HCT116 (cell line): Measurements from ENCODE around the gene C3orf22.

Source experiments
- CBX3 ChIP-seq: IDR thresholded peaks from 2 replicates; pipeline ENCODE4 v1.6.1; 2012; ENCODE audit warnings: low read depth
- CTCF ChIP-seq, 3 experiments: fragments of 200-600 bp in 1 of 3; sonication (generic) in 1 of 3; IDR thresholded peaks in 2 of 3; conservative IDR thresholded peaks in 1 of 3; 2 replicates each; pipeline ENCODE4 v1.5.1; 2012 to 2017; ENCODE audit warnings: low read depth in 2 of 3, low read length in 2 of 3, antibody characterized with exemption in 1 of 3, borderline replicate concordance in 1 of 3, control low read depth in 1 of 3, mild to moderate bottlenecking in 1 of 3, mixed read lengths in 1 of 3, mixed run types in 1 of 3, moderate library complexity in 1 of 3; ENCODE audit not compliant: insufficient read depth in 1 of 3
- MAX ChIP-seq: IDR thresholded peaks from 2 replicates; pipeline ENCODE4 v1.6.1; 2012
- POLR2A ChIP-seq: IDR thresholded peaks from 2 replicates; pipeline ENCODE4 v1.7.0; 2011; ENCODE audit warnings: borderline replicate concordance; ENCODE audit not compliant: insufficient read depth, insufficient read length; ENCODE audit errors: extremely low read depth
- POLR2AphosphoS5 ChIP-seq: IDR thresholded peaks from 2 replicates; pipeline ENCODE4 v1.6.1; 2011; ENCODE audit warnings: mild to moderate bottlenecking, low read depth, low read length, moderate library complexity
- SP1 ChIP-seq: IDR thresholded peaks from 2 replicates; pipeline ENCODE4 v1.6.1; 2012; ENCODE audit warnings: low read depth

GRCh38 chr3:126545544-126545943 is 13.2 kb downstream of the C3orf22 start:
- TF ChIP-seq CTCF (IDR thresholded peaks at IDR 0.05 in 2 of 3, conservative IDR thresholded peaks at IDR 0.05 in 1 of 3; ENCODE audit: borderline replicate concordance in 1 of 3, insufficient read depth in 1 of 3, low read depth in 2 of 3, low read length in 2 of 3) (no peak), MAX (no peak), POLR2AphosphoS5 (no peak), CBX3 (no peak), SP1 (no peak), POLR2A (no peak)
